Measurements from ENCODE around the gene ENTPD2. TPM values are rescaled to one million over a fixed set of nuclear protein-coding genes. Genes with fewer than 3 reads are reported as not detected.
A peak's percentile ranks its signal among the peaks of the same experiment; 100 is the strongest.

Gene ENTPD2
- total RNA-seq, 4 donors from 2014 or later, result 5.0 to 53.8 (median 28.9) TPM

- no peak overlapping the region for H3K4me3 ChIP-seq
- no peaks in the 10 kb centered on the region for H3K27me3 ChIP-seq
- DNase-seq, result no peak
- peaks cover 0 to 4% (median 0%) of the 10 kb centered on the region in 4 donors for H3K4me1 ChIP-seq
- H3K27ac ChIP-seq, result peak overlapping the region in 3 of 4 donors; percentile 59 to 80 (median 72)
- peaks cover 0 to 57% (median 0%) of the 10 kb centered on the region in 3 donors for H3K36me3 ChIP-seq
- TF ChIP-seq POLR2A (IDR thresholded peaks at IDR 0.05) (no peak), CTCF (IDR thresholded peaks at IDR 0.05) (no peak)
- no peaks in the 10 kb centered on the region for H3K9me3 ChIP-seq
Observed at GRCh38 chr9:137096785-137097546, 43.1 kb upstream of the ENTPD2 start.

GRCh38 chr9:137095664-137096517, 42.0 kb upstream of the ENTPD2 start:
- peaks cover 0 to 4% (median 0%) of the 10 kb centered on the region in 4 donors for H3K4me1 ChIP-seq
- peak overlapping the region; percentile 50 to 80 (median 66) for H3K27ac ChIP-seq
- H3K9me3 ChIP-seq, result no peaks in the 10 kb centered on the region
- TF ChIP-seq POLR2A (IDR thresholded peaks at IDR 0.05) (peak in 1 of 2 donors; percentile 26), CTCF (IDR thresholded peaks at IDR 0.05) (peak; percentile 4 to 63 (median 30))
- DNase-seq, result peak; percentile 70 to 91 (median 89)
- H3K4me3 ChIP-seq, result peak overlapping the region; percentile 9 to 42 (median 25)
- H3K36me3 ChIP-seq, result peaks cover 0 to 46% (median 0%) of the 10 kb centered on the region in 3 donors
- H3K27me3 ChIP-seq, result no peaks in the 10 kb centered on the region

GRCh38 chr9:137089232-137089947, 35.5 kb upstream of the ENTPD2 start:
- no peak for DNase-seq
- Histone ChIP-seq H3K36me3 (no peaks in the 10 kb centered on the region), H3K27ac (no peak overlapping the region), H3K4me3 (no peak overlapping the region), H3K4me1 (peaks cover 4 to 19% (median 9%) of the 10 kb centered on the region in 4 donors), H3K27me3 (no peaks in the 10 kb centered on the region), H3K9me3 (no peaks in the 10 kb centered on the region)
- no peak for TF ChIP-seq POLR2A (IDR thresholded peaks at IDR 0.05)
- TF ChIP-seq CTCF (IDR thresholded peaks at IDR 0.05), result no peak

- Histone ChIP-seq H3K4me3 (no peak overlapping the region), H3K36me3 (no peaks in the 10 kb centered on the region), H3K9me3 (no peaks in the 10 kb centered on the region), H3K27me3 (no peaks in the 10 kb centered on the region), H3K4me1 (peaks cover 4 to 27% (median 9%) of the 10 kb centered on the region in 4 donors), H3K27ac (no peak overlapping the region)
- no peak for DNase-seq
- TF ChIP-seq POLR2A (IDR thresholded peaks at IDR 0.05) (no peak), CTCF (IDR thresholded peaks at IDR 0.05) (no peak)
Observed at GRCh38 chr9:137088121-137088520, 34.3 kb upstream of the ENTPD2 start.

- peak in 2 of 3 donors; percentile 40 to 58 for DNase-seq
- Histone ChIP-seq H3K4me1 (peaks cover 4 to 28% (median 9%) of the 10 kb centered on the region in 4 donors), H3K36me3 (no peaks in the 10 kb centered on the region), H3K27ac (peak overlapping the region; percentile 91 to 96 (median 95)), H3K27me3 (no peaks in the 10 kb centered on the region), H3K9me3 (no peaks in the 10 kb centered on the region), H3K4me3 (peak overlapping the region; percentile 65 to 88 (median 86))
- no peak for TF ChIP-seq CTCF (IDR thresholded peaks at IDR 0.05)
Observed at GRCh38 chr9:137087409-137087925, 33.6 kb upstream of the ENTPD2 start.
